Subcutaneous abdominal adipose tissue (tissue), 5 donors: Measurements from ENCODE around the gene EPAS1.

ENCODE experiments used
- H3K27ac ChIP-seq: one replicate; pipeline ENCODE4 v1.7.0; 2013; ENCODE audit warnings: low read depth, mild to moderate bottlenecking, inconsistent platforms, low read length, moderate library complexity
- H3K27me3 ChIP-seq, 5 donors: one replicate each; pipeline ENCODE4 v1.7.0; 2013; ENCODE audit warnings: low read length in 5 of 5, inconsistent platforms in 1 of 5; ENCODE audit not compliant: control insufficient read depth in 5 of 5, insufficient read depth in 4 of 5
- H3K36me3 ChIP-seq, 5 donors: one replicate each; pipeline ENCODE4 v1.7.0; 2013; ENCODE audit warnings: low read length in 5 of 5; ENCODE audit not compliant: control insufficient read depth in 5 of 5, insufficient read depth in 5 of 5
- H3K4me1 ChIP-seq, 5 donors: one replicate each; pipeline ENCODE4 v1.7.0; 2013; ENCODE audit warnings: low read length in 5 of 5, mild to moderate bottlenecking in 3 of 5, moderate library complexity in 1 of 5; ENCODE audit not compliant: control insufficient read depth in 5 of 5, insufficient read depth in 5 of 5
- H3K4me3 ChIP-seq, 5 donors: one replicate each; pipeline ENCODE4 v1.7.0; 2013; ENCODE audit warnings: low read length in 5 of 5, low read depth in 1 of 5
- H3K9ac ChIP-seq, 5 donors: one replicate each; pipeline ENCODE4 v1.7.0; 2013; ENCODE audit warnings: low read length in 5 of 5, mild to moderate bottlenecking in 4 of 5, moderate library complexity in 3 of 5
- H3K9me3 ChIP-seq, 5 donors: one replicate each; pipeline ENCODE4 v1.7.0; 2013; ENCODE audit warnings: low read length in 5 of 5; ENCODE audit not compliant: control insufficient read depth in 5 of 5
- donor health status: healthy.
- donor health status: healthy.
- donor health status: healthy.
- donor health status: healthy.
- donor health status: healthy.

The EPAS1 gene

GRCh38 chr2:46306330-46306751, 9.1 kb downstream of the EPAS1 start:
- Histone ChIP-seq H3K27ac (peak overlapping the region; percentile 74), H3K9ac (peak overlapping the region in 1 of 5 donors; percentile 8), H3K27me3 (no peaks in the 10 kb centered on the region), H3K9me3 (no peaks in the 10 kb centered on the region), H3K4me3 (no peak overlapping the region), H3K4me1 (peaks cover 8 to 87% (median 52%) of the 10 kb centered on the region in 5 donors), H3K36me3 (peaks cover 0 to 6% (median 0%) of the 10 kb centered on the region in 5 donors)

- H3K27me3 ChIP-seq, result no peaks in the 10 kb centered on the region
- H3K4me3 ChIP-seq, result peak overlapping the region in 1 of 5 donors; percentile 12
- peak overlapping the region; percentile 74 for H3K27ac ChIP-seq
- no peaks in the 10 kb centered on the region for H3K9me3 ChIP-seq
- peaks cover 10 to 95% (median 60%) of the 10 kb centered on the region in 5 donors for H3K4me1 ChIP-seq
- H3K9ac ChIP-seq, result peak overlapping the region in 3 of 5 donors; percentile 26 to 46 (median 32)
- H3K36me3 ChIP-seq, result peaks cover 0 to 6% (median 0%) of the 10 kb centered on the region in 5 donors
These were observed 9.9 kb downstream of the EPAS1 start for GRCh38 chr2:46306988-46307655.

- Histone ChIP-seq H3K27me3 (no peaks in the 10 kb centered on the region), H3K4me3 (peak overlapping the region in 1 of 5 donors; percentile 15), H3K36me3 (peaks cover 0 to 6% (median 0%) of the 10 kb centered on the region in 5 donors)
These were observed 10.9 kb downstream of the EPAS1 start for GRCh38 chr2:46308081-46308480.

GRCh38 chr2:46308629-46309028, 11.4 kb downstream of the EPAS1 start:
- H3K9me3 ChIP-seq, result no peaks in the 10 kb centered on the region
- H3K27ac ChIP-seq, result peak overlapping the region; percentile 22
- H3K9ac ChIP-seq, result peak overlapping the region in 1 of 5 donors; percentile 15
- no peaks in the 10 kb centered on the region for H3K27me3 ChIP-seq
- H3K4me3 ChIP-seq, result no peak overlapping the region
- H3K36me3 ChIP-seq, result peaks cover 0 to 6% (median 0%) of the 10 kb centered on the region in 5 donors
- H3K4me1 ChIP-seq, result peaks cover 10 to 98% (median 69%) of the 10 kb centered on the region in 5 donors

More at GRCh38 chr2:46308081-46308480, 10.9 kb downstream of the EPAS1 start:
- H3K9ac ChIP-seq, result peak overlapping the region in 2 of 5 donors; percentile 15 to 46
- H3K9me3 ChIP-seq, result no peaks in the 10 kb centered on the region
- peaks cover 10 to 98% (median 69%) of the 10 kb centered on the region in 5 donors for H3K4me1 ChIP-seq
- peak overlapping the region; percentile 74 for H3K27ac ChIP-seq

GRCh38 chr2:46309052-46309953, 12.1 kb downstream of the EPAS1 start:
- Histone ChIP-seq H3K4me1 (peaks cover 10 to 98% (median 69%) of the 10 kb centered on the region in 5 donors), H3K27ac (peak overlapping the region; percentile 78)

GRCh38 chr2:46310446-46310845, 13.2 kb downstream of the EPAS1 start:
- H3K4me1 ChIP-seq, result peaks cover 18 to 98% (median 77%) of the 10 kb centered on the region in 5 donors
- H3K27me3 ChIP-seq, result peaks cover 0 to 2% (median 0%) of the 10 kb centered on the region in 5 donors
- no peaks in the 10 kb centered on the region for H3K36me3 ChIP-seq
- H3K9ac ChIP-seq, result no peak overlapping the region
- no peak overlapping the region for H3K4me3 ChIP-seq
- H3K9me3 ChIP-seq, result no peaks in the 10 kb centered on the region
- peak overlapping the region; percentile 78 for H3K27ac ChIP-seq

More at GRCh38 chr2:46309052-46309953, 12.1 kb downstream of the EPAS1 start:
- no peaks in the 10 kb centered on the region for H3K27me3 ChIP-seq
- H3K9ac ChIP-seq, result no peak overlapping the region
- no peaks in the 10 kb centered on the region for H3K9me3 ChIP-seq
- H3K36me3 ChIP-seq, result peaks cover 0 to 6% (median 0%) of the 10 kb centered on the region in 5 donors
- H3K4me3 ChIP-seq, result no peak overlapping the region

- Histone ChIP-seq H3K36me3 (peaks cover 0 to under 1% (median 0%) of the 10 kb centered on the region in 5 donors), H3K4me3 (no peak overlapping the region), H3K27ac (peak overlapping the region; percentile 78), H3K4me1 (peaks cover 19 to 98% (median 76%) of the 10 kb centered on the region in 5 donors), H3K9me3 (no peaks in the 10 kb centered on the region), H3K9ac (no peak overlapping the region), H3K27me3 (peaks cover 0 to 5% (median 0%) of the 10 kb centered on the region in 5 donors)
These were observed 14.5 kb downstream of the EPAS1 start for GRCh38 chr2:46311651-46312223.

GRCh38 chr2:46313063-46313462, 15.9 kb downstream of the EPAS1 start:
- H3K36me3 ChIP-seq, result peaks cover 0 to 7% (median 0%) of the 10 kb centered on the region in 5 donors
- no peak overlapping the region for H3K9ac ChIP-seq
- no peak overlapping the region for H3K4me3 ChIP-seq
- H3K27me3 ChIP-seq, result peaks cover 0 to 5% (median 0%) of the 10 kb centered on the region in 5 donors
- H3K9me3 ChIP-seq, result no peaks in the 10 kb centered on the region
- peaks cover 13 to 97% (median 66%) of the 10 kb centered on the region in 5 donors for H3K4me1 ChIP-seq
- H3K27ac ChIP-seq, result peak overlapping the region; percentile 78

GRCh38 chr2:46314065-46314835, 17.0 kb downstream of the EPAS1 start:
- Histone ChIP-seq H3K27me3 (peaks cover 0 to 5% (median 0%) of the 10 kb centered on the region in 5 donors), H3K4me1 (peaks cover 13 to 97% (median 60%) of the 10 kb centered on the region in 5 donors), H3K27ac (peak overlapping the region; percentile 86), H3K36me3 (peaks cover 0 to 7% (median 0%) of the 10 kb centered on the region in 5 donors), H3K9me3 (no peaks in the 10 kb centered on the region), H3K9ac (no peak overlapping the region), H3K4me3 (no peak overlapping the region)
